Nephron progenitor cell (in vitro differentiated cells): ENCODE measurements around the gene KIF3C.

Experiments
- DNase-seq: peaks from one replicate; pipeline ENCODE4 v3.0.0; 2021
- H3K27ac Mint-ChIP-seq: 2 replicates; pipeline ENCODE4 v1.8.0; 2021; ENCODE audit warnings: mild to moderate bottlenecking, moderate library complexity, mixed read lengths
- H3K27me3 Mint-ChIP-seq: 2 replicates; pipeline ENCODE4 v1.8.0; 2021; ENCODE audit warnings: mild to moderate bottlenecking, low read depth, mixed read lengths; ENCODE audit not compliant: poor library complexity
- H3K36me3 Mint-ChIP-seq: 2 replicates; pipeline ENCODE4 v1.8.0; 2021; ENCODE audit warnings: low read depth, mixed read lengths
- H3K4me1 Mint-ChIP-seq: 2 replicates; pipeline ENCODE4 v1.8.0; 2021; ENCODE audit warnings: mixed read lengths
- H3K4me3 Mint-ChIP-seq: 2 replicates; pipeline ENCODE4 v1.8.0; 2021; ENCODE audit warnings: mild to moderate bottlenecking, moderate library complexity, mixed read lengths
- H3K9me3 Mint-ChIP-seq: 2 replicates; pipeline ENCODE4 v1.8.0; 2021; ENCODE audit warnings: mild to moderate bottlenecking, moderate library complexity, mixed read lengths
- CTCF ChIP-seq: fragments of 200-600 bp; sonication (generic); IDR thresholded peaks from 2 replicates; pipeline ENCODE4 v1.5.0; 2021; ENCODE audit warnings: antibody characterized with exemption

The KIF3C gene

DNA sequence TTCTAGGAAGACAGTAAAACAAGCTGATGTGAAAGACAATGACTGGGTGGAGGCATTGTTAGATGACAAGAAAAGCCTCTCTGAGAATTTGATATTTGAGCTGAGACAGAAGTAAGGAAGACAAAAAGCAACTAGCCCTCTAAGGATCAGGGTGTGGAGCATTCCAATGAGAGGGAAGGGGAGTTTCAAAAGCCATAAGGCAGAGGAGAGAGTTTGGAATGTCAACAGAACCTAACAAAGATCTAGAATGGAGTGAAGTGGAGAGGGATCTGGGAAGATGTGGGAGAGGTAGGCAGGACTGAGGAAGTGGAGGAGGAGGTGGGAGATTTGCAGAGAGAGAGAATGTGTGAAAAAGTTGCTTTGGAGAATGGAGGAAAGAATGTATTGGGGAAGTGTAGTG lies 86.7 kb downstream of the KIF3C start:
- Mint-ChIP-seq H3K36me3 (no peaks in the 10 kb centered on the region), H3K27ac (peak overlapping the region; percentile 2), H3K4me3 (no peak overlapping the region), H3K4me1 (peaks cover 14% of the 10 kb centered on the region), H3K27me3 (peaks cover 9% of the 10 kb centered on the region), H3K9me3 (no peaks in the 10 kb centered on the region)
- no peak for DNase-seq
- no peak for TF ChIP-seq CTCF

DNA sequence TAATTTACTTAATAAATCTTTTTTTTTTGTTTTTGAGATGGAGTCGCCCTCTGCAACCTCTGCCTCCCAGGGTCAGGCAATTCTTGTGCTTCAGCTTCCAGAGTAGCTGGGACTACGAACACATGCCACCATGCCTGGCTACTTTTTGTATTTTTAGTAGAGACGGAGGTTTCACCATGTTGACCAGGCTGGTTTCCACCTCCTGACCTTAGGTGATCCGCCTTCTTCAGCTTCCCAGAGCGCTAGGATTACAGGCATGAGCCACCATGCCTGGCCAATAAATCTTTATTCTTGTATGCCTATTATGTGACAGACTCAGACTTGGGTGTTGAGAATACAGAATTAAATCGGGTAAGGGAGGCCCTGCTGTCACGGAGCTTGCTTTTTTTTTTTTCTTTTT lies 87.3 kb downstream of the KIF3C start:
- Mint-ChIP-seq H3K27ac (no peak overlapping the region), H3K4me1 (peaks cover 14% of the 10 kb centered on the region), H3K36me3 (no peaks in the 10 kb centered on the region), H3K9me3 (no peaks in the 10 kb centered on the region), H3K4me3 (no peak overlapping the region), H3K27me3 (peaks cover 9% of the 10 kb centered on the region)
- TF ChIP-seq CTCF, result no peak
- DNase-seq, result no peak

DNA sequence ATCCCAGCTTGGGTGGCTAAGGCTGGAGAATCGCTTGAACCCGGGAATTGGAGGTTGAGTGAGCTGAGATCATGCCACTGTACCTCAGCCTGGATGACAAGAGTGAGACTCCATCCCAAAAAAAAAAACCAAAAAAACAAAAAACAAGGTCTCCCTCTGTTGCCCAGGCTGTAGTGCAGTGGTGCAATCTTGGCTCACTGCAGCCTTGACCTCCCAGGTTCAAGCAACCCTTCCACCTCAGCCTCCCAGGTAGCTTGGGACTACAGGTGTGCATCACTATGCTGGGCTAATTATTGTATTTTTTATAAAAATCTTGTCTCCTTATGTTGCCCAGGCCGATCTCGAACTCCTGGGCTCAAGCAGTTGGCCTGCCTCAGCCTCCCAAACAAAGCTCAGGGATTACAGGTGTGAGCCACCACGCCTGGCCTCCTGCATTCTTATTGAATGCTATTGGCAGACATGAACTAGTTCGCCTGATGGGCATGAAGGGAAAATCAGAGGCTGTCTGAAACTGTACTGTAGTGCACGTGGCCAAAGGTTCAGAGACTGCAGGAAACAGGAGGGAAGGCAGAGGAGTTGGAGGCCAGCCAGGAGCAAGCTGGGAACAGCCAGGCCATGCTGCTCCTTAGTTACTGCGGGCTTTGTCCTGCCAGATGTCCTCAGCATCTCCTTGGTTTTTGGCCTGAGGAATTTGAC lies 88.0 kb downstream of the KIF3C start:
- peaks cover 14% of the 10 kb centered on the region for H3K4me1 Mint-ChIP-seq
- no peak overlapping the region for H3K27ac Mint-ChIP-seq

DNA sequence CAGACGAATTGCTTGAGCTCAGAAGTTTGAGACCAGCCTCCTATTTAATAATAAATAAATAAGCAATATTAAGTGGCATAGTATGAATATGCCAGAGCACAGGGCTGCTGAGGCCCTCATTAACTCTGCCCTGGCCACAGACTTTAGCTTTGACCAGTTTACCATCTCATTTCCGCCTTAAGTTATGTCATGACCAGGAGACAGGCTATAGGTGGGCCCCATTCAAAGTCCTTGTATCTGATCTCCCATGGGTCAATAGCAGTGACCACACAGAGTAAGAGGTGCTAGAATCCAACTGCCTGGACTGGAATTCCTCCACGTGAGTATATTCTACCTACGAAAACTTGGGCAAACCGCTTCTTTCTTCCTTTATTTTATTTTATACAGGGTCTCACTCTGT lies 90.6 kb downstream of the KIF3C start:
- no peak for TF ChIP-seq CTCF
- Mint-ChIP-seq H3K9me3 (no peaks in the 10 kb centered on the region), H3K4me1 (peaks cover 14% of the 10 kb centered on the region), H3K27me3 (peaks cover 17% of the 10 kb centered on the region), H3K36me3 (no peaks in the 10 kb centered on the region), H3K4me3 (no peak overlapping the region), H3K27ac (no peak overlapping the region)
- DNase-seq, result no peak

More for the DNA sequence above, 88.0 kb downstream of the KIF3C start:
- no peak for TF ChIP-seq CTCF
- Mint-ChIP-seq H3K9me3 (no peaks in the 10 kb centered on the region), H3K4me3 (no peak overlapping the region), H3K36me3 (no peaks in the 10 kb centered on the region), H3K27me3 (peaks cover 9% of the 10 kb centered on the region)
- no peak for DNase-seq

- no peak for DNase-seq
- Mint-ChIP-seq H3K4me3 (no peak overlapping the region), H3K27ac (no peak overlapping the region), H3K9me3 (no peaks in the 10 kb centered on the region), H3K36me3 (no peaks in the 10 kb centered on the region), H3K27me3 (peaks cover 34% of the 10 kb centered on the region), H3K4me1 (no peaks in the 10 kb centered on the region)
- no peak for TF ChIP-seq CTCF
Measured at GRCh38 chr2:25887624-25888242, 94.6 kb downstream of the KIF3C start.

DNA sequence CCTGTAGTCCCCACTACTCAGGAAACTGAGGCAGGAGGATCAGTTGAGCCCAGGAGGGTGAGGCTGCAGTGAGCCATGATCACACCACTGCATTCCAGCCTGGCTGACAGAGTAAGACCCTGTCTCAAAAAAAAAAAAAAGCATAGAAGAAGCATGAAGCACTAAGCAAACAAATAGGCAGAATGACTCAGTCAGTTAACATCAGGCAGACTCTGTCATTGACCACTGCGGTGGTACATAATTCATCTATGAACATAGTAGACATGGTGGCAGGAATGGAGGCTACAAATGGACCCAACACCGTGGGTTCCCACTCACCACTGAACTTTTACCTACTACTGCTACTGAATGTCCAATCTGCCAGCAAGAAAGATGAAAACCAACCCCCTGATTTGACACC lies 96.4 kb downstream of the KIF3C start:
- TF ChIP-seq CTCF, result no peak
- Mint-ChIP-seq H3K36me3 (no peaks in the 10 kb centered on the region), H3K4me3 (no peak overlapping the region), H3K9me3 (no peaks in the 10 kb centered on the region), H3K4me1 (no peaks in the 10 kb centered on the region), H3K27ac (no peak overlapping the region), H3K27me3 (peaks cover 35% of the 10 kb centered on the region)
- no peak for DNase-seq
